Activated CD4-positive, CD25-positive, alpha-beta regulatory T cell treated with anti-CD3 and anti-CD28 coated beads, Interleukin-2, amount 50 U/mL, for 72 hours (primary cell): ENCODE results near the gene SVBP.

Source experiments
- DNase-seq: peaks from one replicate; pipeline ENCODE4 v3.0.0; 2021

SVBP gene

GRCh38 chr1:42797979-42798378 lies 19.2 kb downstream of the SVBP start:
- DNase-seq = no peak

- DNase-seq = no peak
Observed at GRCh38 chr1:42797414-42797813, 19.8 kb downstream of the SVBP start.

GRCh38 chr1:42793824-42794223 lies 23.4 kb downstream of the SVBP start:
- no peak for DNase-seq

GRCh38 chr1:42788021-42788420 lies 29.2 kb downstream of the SVBP start:
- DNase-seq = no peak

- no peak for DNase-seq
Observed at GRCh38 chr1:42786097-42786496, 31.1 kb downstream of the SVBP start.

GRCh38 chr1:42784946-42785693 lies 32.1 kb downstream of the SVBP start, which contains the start of gene TMEM269:
TMEM269 (plus strand) TSS chr1:42784991; CDS start chr1:42789894, 4,903 bp downstream.
- peak; percentile 40 for DNase-seq

- no peak for DNase-seq
Observed at GRCh38 chr1:42784547-42784945, 32.7 kb downstream of the SVBP start.

- no peak for DNase-seq
Observed at GRCh38 chr1:42783092-42783491, 34.1 kb downstream of the SVBP start.

DNA sequence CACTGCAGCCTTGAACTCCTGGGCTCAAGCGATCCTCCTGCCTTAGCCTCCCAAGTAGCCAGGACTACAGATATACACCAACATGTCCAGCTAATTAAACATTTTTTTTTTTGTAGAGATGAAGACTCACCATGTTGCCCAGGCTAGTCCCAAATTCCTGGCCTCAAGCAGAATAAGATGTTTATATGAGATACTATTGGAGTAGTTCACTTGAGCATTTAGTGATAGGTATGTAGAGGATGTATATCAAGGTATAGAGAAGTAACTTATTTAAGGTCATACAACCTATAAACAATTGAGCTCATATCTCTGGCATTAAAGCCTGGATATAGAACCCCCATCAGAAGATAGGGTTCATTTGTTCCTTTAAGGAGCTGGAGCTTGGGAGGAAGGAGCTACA lies 37.0 kb downstream of the SVBP start:
- no peak for DNase-seq

DNA sequence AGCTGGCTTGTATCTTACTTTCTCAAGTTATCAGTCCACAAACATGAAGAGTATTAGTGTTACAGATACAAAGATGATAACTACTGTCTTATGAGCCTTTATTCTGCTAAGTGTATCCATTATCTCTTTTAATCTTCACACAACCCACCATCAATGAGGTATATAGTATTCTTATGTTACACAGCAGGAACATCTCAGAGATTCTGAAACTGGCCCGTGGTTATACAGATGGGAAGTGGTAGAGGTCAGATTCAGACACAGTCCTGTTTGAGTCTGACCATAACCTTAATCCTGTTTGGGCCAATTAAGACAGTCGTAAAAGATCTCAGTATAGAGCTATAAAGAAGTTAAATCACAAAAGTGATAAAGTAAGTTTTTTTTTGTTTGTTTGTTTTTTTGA lies 37.5 kb downstream of the SVBP start:
- no peak for DNase-seq

DNA sequence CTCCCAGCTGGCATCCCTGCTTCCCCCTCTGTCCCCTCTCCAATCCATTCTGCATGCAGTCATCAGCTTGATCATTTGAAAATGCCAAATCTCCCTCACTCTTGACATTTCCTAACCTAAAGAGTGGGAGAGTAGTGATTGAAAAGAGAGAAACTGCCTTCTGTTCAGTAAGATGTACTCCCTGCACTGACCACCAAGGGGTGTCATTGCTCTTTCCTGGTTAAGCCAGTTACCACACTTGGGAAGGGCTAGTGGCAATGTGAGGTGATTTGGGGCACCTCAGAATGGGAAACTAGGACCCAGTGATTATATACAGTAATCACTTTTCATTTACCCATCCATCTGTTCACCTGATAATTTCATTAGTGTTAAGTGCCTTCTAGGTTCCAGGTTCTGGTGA lies 39.3 kb downstream of the SVBP start:
- DNase-seq = no peak

- no peak for DNase-seq
Observed at GRCh38 chr1:42776502-42776901, 40.7 kb downstream of the SVBP start.

DNA sequence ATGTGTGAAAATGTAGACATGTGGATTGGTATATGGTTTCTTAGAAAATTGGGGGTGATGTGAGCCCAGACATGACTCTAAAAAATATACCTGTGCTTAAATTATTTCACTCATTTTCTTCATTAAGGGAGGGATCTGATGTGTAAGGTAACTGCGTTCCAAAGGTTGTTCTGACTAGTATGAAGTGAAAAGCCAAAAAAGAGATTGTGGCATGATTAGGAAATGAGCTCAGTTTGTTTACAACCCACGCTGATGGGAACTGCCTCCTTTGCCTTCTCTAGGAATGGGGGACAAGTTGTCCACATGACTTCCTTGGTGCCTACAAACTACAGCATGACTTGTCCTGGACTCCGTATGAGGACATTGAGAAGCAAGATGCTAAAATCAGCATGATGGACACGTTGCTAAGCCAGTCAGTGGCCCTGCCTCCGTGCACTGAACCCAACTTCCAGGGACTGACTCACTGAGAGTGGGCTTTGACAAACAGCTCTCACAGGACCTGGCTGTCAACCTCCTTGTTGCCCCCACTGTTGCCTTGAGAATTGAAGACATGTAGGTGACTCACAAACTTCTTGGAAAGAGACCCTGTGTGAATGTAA lies 42.2 kb downstream of the SVBP start:
- no peak for DNase-seq

- DNase-seq = no peak
Observed at GRCh38 chr1:42773420-42773819, 43.8 kb downstream of the SVBP start.

- no peak for DNase-seq
Observed at GRCh38 chr1:42769811-42770210, 47.4 kb downstream of the SVBP start.

- no peak for DNase-seq
Observed at GRCh38 chr1:42768172-42768571, 49.0 kb downstream of the SVBP start.

GRCh38 chr1:42767510-42768000 lies 49.6 kb downstream of the SVBP start:
- no peak for DNase-seq

DNA sequence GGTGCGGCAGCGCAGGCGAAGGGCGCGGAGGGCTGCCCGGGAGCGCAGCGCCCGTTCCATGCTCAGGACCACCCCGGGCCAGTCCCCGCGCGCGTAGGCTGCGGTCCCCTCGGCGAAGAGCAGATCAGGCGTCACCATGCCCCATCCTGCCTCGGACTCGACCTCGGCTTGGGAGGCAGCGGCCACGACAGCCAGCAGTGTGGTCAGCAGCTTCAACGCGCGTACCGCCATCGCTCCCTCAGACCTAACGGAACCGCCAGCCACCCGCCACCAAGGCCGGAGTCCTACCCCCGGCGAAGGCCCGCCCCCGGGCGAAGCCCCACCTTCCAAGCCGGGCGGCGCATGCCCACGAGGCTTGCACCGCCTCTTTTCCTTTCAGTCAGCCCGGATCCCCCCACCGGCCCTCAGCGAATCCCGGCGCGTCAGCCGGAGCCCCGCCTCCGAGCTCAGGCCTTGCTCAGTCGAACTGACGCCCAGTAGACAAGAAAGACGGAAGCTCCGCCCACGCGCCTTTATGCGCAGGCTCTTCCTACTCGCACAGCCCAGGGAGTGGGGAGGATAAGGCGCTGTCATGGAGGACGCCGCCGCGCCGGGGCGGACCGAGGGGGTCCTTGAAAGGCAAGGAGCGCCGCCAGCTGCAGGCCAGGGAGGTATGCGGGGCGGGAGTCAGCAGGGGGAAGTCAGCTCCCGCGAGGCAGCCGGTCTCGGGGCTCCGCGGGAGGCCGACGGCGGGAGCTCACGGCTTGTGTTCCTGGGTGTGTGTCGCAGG lies 50.3 kb downstream of the SVBP start, which contains the start of the genes C1orf50 and P3H1:
C1orf50 (plus strand) TSS at position 509 of the 769 bp plus-strand sequence; CDS start at position 572, 63 bp downstream.
P3H1 (minus strand) TSS at position 288 of the 769 bp plus-strand sequence; CDS start at position 231, 57 bp downstream.
- DNase-seq = peak; percentile 100

- peak; percentile 62 for DNase-seq
Observed at GRCh38 chr1:42765832-42766740, 51.1 kb downstream of the SVBP start.

DNA sequence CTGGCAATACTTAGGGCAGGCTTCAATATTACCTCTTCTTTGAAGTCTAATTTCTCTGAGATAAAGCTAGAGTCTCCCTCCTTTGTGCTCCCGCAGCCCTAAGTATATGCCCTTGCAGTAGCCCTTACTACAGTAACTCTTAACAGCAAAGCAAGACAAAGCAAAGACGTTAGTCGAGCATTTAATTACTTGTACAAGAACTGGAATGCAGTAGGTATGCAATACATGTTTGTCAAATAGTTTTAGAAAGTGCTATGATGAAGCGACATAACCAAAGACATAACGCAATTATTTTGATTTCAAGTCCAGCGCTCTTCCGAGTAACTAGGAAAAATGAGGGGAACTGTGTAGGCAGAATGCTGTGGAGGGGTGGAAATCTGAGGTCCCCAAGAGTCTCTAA lies 51.9 kb downstream of the SVBP start:
- no peak for DNase-seq

DNA sequence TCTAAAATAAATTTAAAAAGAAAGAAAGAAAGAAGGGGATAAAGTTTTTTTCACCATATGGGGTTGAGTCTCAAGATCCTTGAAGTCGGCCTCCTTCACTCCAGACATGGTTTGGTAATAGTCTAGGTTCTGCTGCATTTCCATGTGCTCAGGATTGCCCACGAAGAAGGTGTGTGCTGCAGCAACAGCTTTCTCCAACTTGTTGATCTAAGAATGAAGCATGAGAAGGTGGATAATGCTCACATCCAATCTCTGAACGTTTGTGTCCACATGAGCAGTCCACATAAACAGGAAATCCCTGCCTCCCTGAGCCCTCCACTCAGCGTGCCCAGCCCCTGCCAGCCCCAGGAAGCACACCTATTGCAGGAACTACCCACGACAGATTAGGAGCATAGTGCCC lies 54.9 kb downstream of the SVBP start:
- DNase-seq = no peak

- no peak for DNase-seq
Observed at GRCh38 chr1:42761567-42761966, 55.6 kb downstream of the SVBP start.
